A673 (cell line): ENCODE results near the gene NAAA.

Experiments used
- EZH2 ChIP-seq: fragments of 200-600 bp; sonication (generic); IDR thresholded peaks from 2 replicates; pipeline ENCODE4 v1.6.1; 2017; ENCODE audit warnings: borderline replicate concordance, low read depth, mild to moderate bottlenecking, mixed read lengths, antibody characterized with exemption, low read length; ENCODE audit not compliant: poor library complexity, severe bottlenecking
- TF ChIP-seq, protein P1 (sequence below): fragments of 300-800, 200-600 bp; sonication (generic); conservative IDR thresholded peaks from 2 replicates; pipeline ENCODE4 v1.5.1; 2017; ENCODE audit warnings: low read depth, mild to moderate bottlenecking, antibody characterized with exemption, low read length, moderate library complexity, mixed read lengths

DNA sequence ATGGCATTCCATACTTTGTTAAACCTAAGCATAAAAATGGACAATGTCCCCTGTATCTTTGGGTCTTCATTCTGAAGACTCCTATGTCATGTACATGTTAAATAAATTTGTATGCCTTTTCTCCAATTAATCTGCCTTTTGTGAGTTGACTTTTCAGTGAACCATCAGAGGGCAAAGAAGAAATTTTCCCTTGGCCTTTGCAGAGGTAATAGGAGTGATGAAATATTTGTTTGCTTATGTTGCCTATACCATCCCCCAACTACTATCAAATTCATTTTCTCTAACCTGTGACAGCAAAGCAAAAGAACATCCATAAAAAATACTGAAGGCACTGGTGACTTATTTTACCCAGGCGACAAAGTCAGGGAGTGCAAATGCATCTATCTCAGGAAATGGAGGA is 18.2 kb downstream of the NAAA start:
- TF ChIP-seq, protein P1, sequence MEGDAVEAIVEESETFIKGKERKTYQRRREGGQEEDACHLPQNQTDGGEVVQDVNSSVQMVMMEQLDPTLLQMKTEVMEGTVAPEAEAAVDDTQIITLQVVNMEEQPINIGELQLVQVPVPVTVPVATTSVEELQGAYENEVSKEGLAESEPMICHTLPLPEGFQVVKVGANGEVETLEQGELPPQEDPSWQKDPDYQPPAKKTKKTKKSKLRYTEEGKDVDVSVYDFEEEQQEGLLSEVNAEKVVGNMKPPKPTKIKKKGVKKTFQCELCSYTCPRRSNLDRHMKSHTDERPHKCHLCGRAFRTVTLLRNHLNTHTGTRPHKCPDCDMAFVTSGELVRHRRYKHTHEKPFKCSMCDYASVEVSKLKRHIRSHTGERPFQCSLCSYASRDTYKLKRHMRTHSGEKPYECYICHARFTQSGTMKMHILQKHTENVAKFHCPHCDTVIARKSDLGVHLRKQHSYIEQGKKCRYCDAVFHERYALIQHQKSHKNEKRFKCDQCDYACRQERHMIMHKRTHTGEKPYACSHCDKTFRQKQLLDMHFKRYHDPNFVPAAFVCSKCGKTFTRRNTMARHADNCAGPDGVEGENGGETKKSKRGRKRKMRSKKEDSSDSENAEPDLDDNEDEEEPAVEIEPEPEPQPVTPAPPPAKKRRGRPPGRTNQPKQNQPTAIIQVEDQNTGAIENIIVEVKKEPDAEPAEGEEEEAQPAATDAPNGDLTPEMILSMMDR, result no peak
- no peak for TF ChIP-seq EZH2
